HFFc6 (cell line): Measurements from ENCODE around the gene PTPRN2. TPM values are rescaled to one million over a fixed set of nuclear protein-coding genes. Genes with fewer than 3 reads are reported as not detected.

Experiments
- DNase-seq: peaks from one replicate; pipeline ENCODE4 v3.0.0-alpha.2; 2018
- H3K27ac Mint-ChIP-seq: 2 replicates; pipeline ENCODE4 v1.8.0; 2020; ENCODE audit warnings: mild to moderate bottlenecking, mixed read lengths
- H3K27me3 Mint-ChIP-seq: 2 replicates; pipeline ENCODE4 v1.8.0; 2021; ENCODE audit warnings: mild to moderate bottlenecking, moderate library complexity, mixed read lengths; ENCODE audit not compliant: insufficient read depth
- H3K36me3 Mint-ChIP-seq: 2 replicates; pipeline ENCODE4 v1.8.0; 2021; ENCODE audit warnings: low read depth, mixed read lengths
- H3K4me1 Mint-ChIP-seq: 2 replicates; pipeline ENCODE4 v1.8.0; 2020; ENCODE audit warnings: low read depth, mixed read lengths
- H3K4me3 Mint-ChIP-seq: 2 replicates; pipeline ENCODE4 v1.8.0; 2020; ENCODE audit warnings: mild to moderate bottlenecking, moderate library complexity, mixed read lengths
- H3K9me3 Mint-ChIP-seq: 2 replicates; pipeline ENCODE4 v1.8.0; 2020; ENCODE audit warnings: mild to moderate bottlenecking, mixed read lengths
- total RNA-seq, 6 experiments: library from RNA; stranded (reverse); fragmentation: NEBNext Ultra II Directional; extraction: Animal tissue kit (Norgen Biotek cat#: 25700); gene quantifications; 2 replicates in 1 of 6; 3 replicates in 5 of 6; pipeline ENCODE4 v1.2.3, GENCODE V29; 2021
- TF ChIP-seq, protein P1 (sequence below): fragments of 200-600 bp; sonication (generic); IDR thresholded peaks from 2 replicates; pipeline ENCODE4 v1.5.0; 2021; ENCODE audit warnings: antibody characterized with exemption, mild to moderate bottlenecking

Gene PTPRN2
- total RNA-seq, 6 experiments from 2014 or later = 0.05 to 0.27 (median 0.23) TPM

DNA sequence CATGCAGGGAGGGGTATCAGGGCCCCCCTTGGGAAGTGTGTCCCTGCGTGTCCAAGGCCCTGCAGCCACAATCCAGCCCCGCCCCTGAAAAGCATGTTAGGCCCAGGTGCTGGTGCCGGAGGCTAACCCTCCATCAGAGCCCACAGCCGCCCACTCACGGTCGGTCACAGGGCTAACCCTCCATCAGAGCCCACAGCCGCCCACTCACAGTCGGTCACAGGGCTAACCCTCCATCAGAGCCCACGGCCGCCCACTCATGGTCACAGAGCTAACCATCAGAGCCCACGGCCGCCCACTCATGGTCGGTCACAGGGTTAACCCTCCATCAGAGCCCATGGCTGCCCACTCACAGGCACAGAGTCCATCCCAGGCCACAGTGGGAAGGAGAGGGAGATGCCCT, 824.8 kb downstream of the PTPRN2 start:
- H3K27ac Mint-ChIP-seq = no peak overlapping the region
- TF ChIP-seq, protein P1, sequence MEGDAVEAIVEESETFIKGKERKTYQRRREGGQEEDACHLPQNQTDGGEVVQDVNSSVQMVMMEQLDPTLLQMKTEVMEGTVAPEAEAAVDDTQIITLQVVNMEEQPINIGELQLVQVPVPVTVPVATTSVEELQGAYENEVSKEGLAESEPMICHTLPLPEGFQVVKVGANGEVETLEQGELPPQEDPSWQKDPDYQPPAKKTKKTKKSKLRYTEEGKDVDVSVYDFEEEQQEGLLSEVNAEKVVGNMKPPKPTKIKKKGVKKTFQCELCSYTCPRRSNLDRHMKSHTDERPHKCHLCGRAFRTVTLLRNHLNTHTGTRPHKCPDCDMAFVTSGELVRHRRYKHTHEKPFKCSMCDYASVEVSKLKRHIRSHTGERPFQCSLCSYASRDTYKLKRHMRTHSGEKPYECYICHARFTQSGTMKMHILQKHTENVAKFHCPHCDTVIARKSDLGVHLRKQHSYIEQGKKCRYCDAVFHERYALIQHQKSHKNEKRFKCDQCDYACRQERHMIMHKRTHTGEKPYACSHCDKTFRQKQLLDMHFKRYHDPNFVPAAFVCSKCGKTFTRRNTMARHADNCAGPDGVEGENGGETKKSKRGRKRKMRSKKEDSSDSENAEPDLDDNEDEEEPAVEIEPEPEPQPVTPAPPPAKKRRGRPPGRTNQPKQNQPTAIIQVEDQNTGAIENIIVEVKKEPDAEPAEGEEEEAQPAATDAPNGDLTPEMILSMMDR = no peak
- H3K36me3 Mint-ChIP-seq = peaks cover 4% of the 10 kb centered on the region; the same call in 1 of the 2 replicates
- H3K9me3 Mint-ChIP-seq = peaks cover 46% of the 10 kb centered on the region
- H3K4me1 Mint-ChIP-seq = no peaks in the 10 kb centered on the region
- H3K4me3 Mint-ChIP-seq = no peak overlapping the region
- peaks cover 4% of the 10 kb centered on the region; the same call in 1 of the 2 replicates for H3K27me3 Mint-ChIP-seq
- DNase-seq = no peak

- Mint-ChIP-seq H3K27me3 (peaks cover 2% of the 10 kb centered on the region; the same call in 1 of the 2 replicates), H3K27ac (no peak overlapping the region), H3K4me1 (no peaks in the 10 kb centered on the region), H3K9me3 (peaks cover 46% of the 10 kb centered on the region), H3K36me3 (peaks cover 4% of the 10 kb centered on the region; the same call in 1 of the 2 replicates), H3K4me3 (no peak overlapping the region)
- TF ChIP-seq, protein P1 = no peak
- DNase-seq = no peak
Measured at GRCh38 chr7:157760004-157760730, 827.5 kb downstream of the PTPRN2 start.

DNA sequence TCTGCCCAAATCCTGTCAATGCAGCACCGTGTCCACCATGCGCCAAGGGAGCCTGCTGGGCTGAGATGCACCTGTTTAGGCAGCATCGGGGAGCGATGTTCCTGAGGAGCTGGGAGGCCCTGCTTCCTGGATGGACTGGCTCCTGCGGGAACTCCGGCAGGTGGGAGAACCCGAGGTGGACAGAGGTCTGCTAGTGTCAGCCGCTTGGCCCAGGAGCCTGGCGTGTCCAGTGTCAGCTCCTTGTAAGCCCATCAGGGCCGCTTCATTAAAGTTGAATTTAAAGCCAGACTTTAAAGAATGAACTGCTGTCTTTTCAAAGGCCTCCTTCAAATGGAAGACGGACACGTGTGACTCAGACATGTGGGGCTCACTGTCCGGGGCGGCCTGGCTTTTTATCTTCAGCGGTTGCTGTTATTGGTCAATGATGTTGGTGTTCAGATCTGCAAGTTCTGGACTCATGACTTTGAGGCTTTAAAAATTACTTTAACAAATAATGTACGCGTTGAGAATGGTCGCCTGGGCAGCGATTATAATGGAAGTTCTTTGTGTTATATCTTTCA, 828.3 kb downstream of the PTPRN2 start:
- Mint-ChIP-seq H3K9me3 (peaks cover 42% of the 10 kb centered on the region), H3K36me3 (no peaks in the 10 kb centered on the region), H3K4me3 (no peak overlapping the region), H3K27ac (no peak overlapping the region), H3K27me3 (peaks cover 2% of the 10 kb centered on the region; the same call in 1 of the 2 replicates), H3K4me1 (no peaks in the 10 kb centered on the region)
- TF ChIP-seq, protein P1 = no peak
- DNase-seq = no peak

DNA sequence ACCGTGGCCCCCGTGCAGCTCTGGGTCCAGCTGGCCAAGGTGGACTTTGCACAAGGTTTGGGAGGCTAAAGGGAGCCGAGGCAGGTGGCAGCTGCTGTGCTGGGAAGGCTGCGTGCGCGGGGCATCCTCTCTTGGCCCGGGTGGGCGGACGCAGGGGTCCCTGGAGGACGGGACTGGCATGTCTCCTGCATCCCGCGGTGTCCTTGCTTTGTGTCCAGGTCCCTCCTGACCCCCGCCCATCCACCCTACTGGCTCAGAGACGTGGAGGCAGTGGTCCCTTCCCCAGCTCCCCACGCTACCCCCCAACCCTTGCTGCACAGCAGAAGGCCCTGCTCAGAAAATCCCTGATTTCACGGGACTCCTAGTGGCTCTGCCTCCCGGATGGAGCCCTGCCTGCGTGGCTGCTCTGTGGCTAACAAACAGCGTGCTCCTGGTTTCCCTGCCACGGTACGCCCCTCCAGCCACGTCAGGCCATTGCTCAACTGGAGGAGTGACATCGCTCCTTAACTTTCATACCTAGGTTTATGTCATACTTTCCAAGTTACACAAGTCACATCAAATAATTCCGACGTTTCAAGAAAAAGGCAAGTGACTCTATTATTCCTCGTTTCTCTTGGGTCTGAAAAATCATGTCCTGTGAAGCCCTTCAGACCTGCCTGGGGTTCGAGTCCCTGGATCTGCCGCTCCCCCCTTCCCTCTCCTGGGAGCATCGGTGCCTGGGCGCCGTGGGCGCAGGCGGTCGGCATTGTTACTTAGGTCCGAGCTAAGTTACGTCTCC, 829.0 kb downstream of the PTPRN2 start:
- no peak overlapping the region for H3K27ac Mint-ChIP-seq
- H3K4me1 Mint-ChIP-seq = no peaks in the 10 kb centered on the region
- TF ChIP-seq, protein P1 = no peak
- no peaks in the 10 kb centered on the region for H3K36me3 Mint-ChIP-seq
- H3K4me3 Mint-ChIP-seq = no peak overlapping the region
- DNase-seq = no peak
- H3K9me3 Mint-ChIP-seq = peaks cover 42% of the 10 kb centered on the region
- H3K27me3 Mint-ChIP-seq = peaks cover 2% of the 10 kb centered on the region; the same call in 1 of the 2 replicates

GRCh38 chr7:157757776-157758467, 829.7 kb downstream of the PTPRN2 start:
- Mint-ChIP-seq H3K27ac (no peak overlapping the region), H3K4me3 (no peak overlapping the region), H3K36me3 (0 out of 2 replicates have a peak, but pooled peaks cover 4% of the 10 kb centered on the region), H3K9me3 (peaks cover 43% of the 10 kb centered on the region), H3K27me3 (peaks cover 2% of the 10 kb centered on the region; the same call in 1 of the 2 replicates), H3K4me1 (no peaks in the 10 kb centered on the region)
- no peak for DNase-seq
- TF ChIP-seq, protein P1 = no peak
